KMS-11 (cell line): ENCODE data around the gene IGFBP2.

Experiments used
- H2AFZ ChIP-seq: fragments of 200-600 bp; sonication (generic); 2 replicates; pipeline ENCODE4 v1.6.1; 2016; ENCODE audit warnings: antibody characterized with exemption, mixed run types, low read depth
- H3K27ac ChIP-seq: fragments of 200-600 bp; sonication (generic); 2 replicates; pipeline ENCODE4 v1.6.1; 2016; ENCODE audit warnings: mild to moderate bottlenecking, mixed run types
- H3K27me3 ChIP-seq: fragments of 200-600 bp; sonication (generic); 2 replicates; pipeline ENCODE4 v1.6.1; 2017; ENCODE audit warnings: mild to moderate bottlenecking, low read depth, mixed run types, moderate library complexity; ENCODE audit not compliant: insufficient read depth
- H3K36me3 ChIP-seq: fragments of 200-600 bp; sonication (generic); 2 replicates; pipeline ENCODE4 v1.6.1; 2017; ENCODE audit warnings: mild to moderate bottlenecking, mixed run types; ENCODE audit not compliant: insufficient read depth
- H3K4me1 ChIP-seq: fragments of 200-600 bp; sonication (generic); 2 replicates; pipeline ENCODE4 v1.6.1; 2016; ENCODE audit warnings: mild to moderate bottlenecking, low read depth, mixed run types; ENCODE audit not compliant: poor library complexity, severe bottlenecking
- H3K4me2 ChIP-seq: fragments of 200-600 bp; sonication (generic); 2 replicates; pipeline ENCODE4 v1.7.0; 2016; ENCODE audit warnings: mild to moderate bottlenecking, mixed run types
- H3K4me3 ChIP-seq: fragments of 200-600 bp; sonication (generic); IDR thresholded peaks from 2 replicates; pipeline ENCODE4 v1.6.1; 2017; ENCODE audit warnings: low read depth, low read length, mixed read lengths; ENCODE audit not compliant: insufficient read depth
- H3K79me2 ChIP-seq: fragments of 200-600 bp; sonication (generic); 2 replicates; pipeline ENCODE4 v1.6.1; 2016; ENCODE audit warnings: low read depth, mixed run types; ENCODE audit not compliant: insufficient read depth
- H3K9ac ChIP-seq: fragments of 200-600 bp; sonication (generic); 2 replicates; pipeline ENCODE4 v1.6.1; 2016; ENCODE audit warnings: mild to moderate bottlenecking, mixed run types
- H4K20me1 ChIP-seq: fragments of 200-600 bp; sonication (generic); 2 replicates; pipeline ENCODE4 v1.6.1; 2016; ENCODE audit warnings: mild to moderate bottlenecking, mixed run types; ENCODE audit not compliant: insufficient read depth
- CTCF ChIP-seq: fragments of 200-600 bp; sonication (generic); conservative IDR thresholded peaks from 2 replicates; pipeline ENCODE4 v1.6.1; 2017; ENCODE audit warnings: low read depth, mild to moderate bottlenecking, antibody characterized with exemption, low read length, moderate library complexity, mixed read lengths

IGFBP2 gene

DNA sequence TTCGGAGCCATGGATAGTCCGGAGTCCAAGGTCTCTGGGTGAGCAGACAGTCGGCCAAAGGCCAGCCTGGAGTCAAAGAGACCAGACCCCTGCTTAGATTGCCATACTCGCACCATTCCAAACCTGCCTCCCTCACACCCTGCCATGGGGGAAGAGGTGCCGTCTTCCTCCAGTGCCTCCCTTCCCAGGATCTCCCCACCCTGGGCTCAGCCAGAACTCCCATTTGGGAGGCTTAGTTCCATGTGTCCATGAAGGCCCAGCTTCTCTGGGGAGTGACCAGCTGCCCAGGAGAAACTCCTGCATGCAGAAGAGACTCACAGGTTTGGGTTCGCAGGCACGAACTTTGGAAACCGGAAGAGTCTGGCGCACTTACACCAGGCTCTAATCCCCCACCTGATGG is 40.4 kb downstream of the IGFBP2 start:
- TF ChIP-seq CTCF: no peak
- Histone ChIP-seq H3K9ac (no peak overlapping the region), H3K79me2 (no peaks in the 10 kb centered on the region), H3K4me2 (no peak overlapping the region), H3K4me3 (no peak overlapping the region), H3K27ac (no peak overlapping the region), H3K36me3 (no peaks in the 10 kb centered on the region), H4K20me1 (no peaks in the 10 kb centered on the region), H2AFZ (no peak overlapping the region), H3K4me1 (no peaks in the 10 kb centered on the region), H3K27me3 (no peaks in the 10 kb centered on the region)

GRCh38 chr2:216674376-216674775 is 41.2 kb downstream of the IGFBP2 start:
- H3K4me1 ChIP-seq: no peaks in the 10 kb centered on the region
- H3K4me2 ChIP-seq: no peak overlapping the region
- no peak overlapping the region for H3K4me3 ChIP-seq
- H3K27ac ChIP-seq: no peak overlapping the region
- H3K27me3 ChIP-seq: no peaks in the 10 kb centered on the region
- H4K20me1 ChIP-seq: no peaks in the 10 kb centered on the region
- no peak for TF ChIP-seq CTCF
- no peaks in the 10 kb centered on the region for H3K36me3 ChIP-seq
- H3K9ac ChIP-seq: no peak overlapping the region
- H3K79me2 ChIP-seq: no peaks in the 10 kb centered on the region
- H2AFZ ChIP-seq: no peak overlapping the region

DNA sequence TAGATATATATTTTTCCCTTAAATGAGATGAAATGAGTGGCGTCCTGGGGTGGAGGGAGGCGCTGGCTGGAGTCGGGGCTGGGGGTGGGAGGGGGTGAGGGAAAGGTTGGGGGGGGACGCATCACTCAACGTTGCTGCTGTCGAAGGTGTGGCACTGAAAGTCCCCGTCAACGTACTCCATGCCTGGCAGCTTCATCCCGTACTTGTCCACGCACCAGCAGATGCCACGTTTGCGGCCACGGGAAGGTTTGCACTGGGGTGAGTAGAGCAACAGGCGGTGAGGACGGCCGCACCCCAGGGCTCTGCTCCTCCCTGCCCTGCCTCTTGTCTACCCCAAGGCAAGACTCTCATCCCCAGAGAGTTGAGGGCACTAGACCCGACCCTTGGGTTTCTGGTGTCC is 43.4 kb downstream of the IGFBP2 start:
- Histone ChIP-seq H3K27me3 (no peaks in the 10 kb centered on the region), H2AFZ (no peak overlapping the region), H3K36me3 (no peaks in the 10 kb centered on the region), H3K4me3 (no peak overlapping the region), H3K79me2 (no peaks in the 10 kb centered on the region), H3K9ac (no peak overlapping the region), H4K20me1 (no peaks in the 10 kb centered on the region), H3K27ac (no peak overlapping the region), H3K4me2 (no peak overlapping the region), H3K4me1 (no peaks in the 10 kb centered on the region)
- no peak for TF ChIP-seq CTCF

DNA sequence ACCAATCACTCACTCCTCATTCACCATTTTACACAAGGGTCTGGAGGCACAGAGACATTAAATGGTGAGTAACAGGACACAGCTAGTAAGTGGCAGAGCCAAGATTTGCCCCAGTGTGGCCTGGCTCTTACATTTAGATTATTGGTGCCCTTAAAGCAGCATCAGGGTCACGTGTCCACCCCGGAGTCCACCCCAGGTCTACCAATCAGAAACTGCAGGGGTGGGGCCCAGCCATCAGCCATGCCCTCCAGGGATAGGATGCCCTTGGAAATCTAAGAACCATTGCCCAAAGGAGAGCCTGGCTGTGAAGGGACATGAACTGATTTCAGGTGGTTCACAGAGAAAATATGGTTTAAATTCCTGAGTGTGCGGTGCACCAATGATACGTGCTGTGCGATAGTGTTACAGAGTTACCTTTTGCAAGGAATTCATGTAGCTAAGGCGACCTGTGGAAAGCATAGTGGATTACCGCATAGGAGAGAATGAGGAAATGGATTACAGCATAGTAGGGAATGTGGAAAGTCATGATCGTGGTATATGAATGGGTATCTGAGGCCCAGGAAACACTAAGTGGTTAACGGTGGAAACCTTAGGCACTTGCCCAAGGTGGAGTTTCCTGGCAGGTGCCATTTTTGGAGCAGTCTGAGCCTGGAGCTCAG is 44.3 kb downstream of the IGFBP2 start:
- H3K79me2 ChIP-seq: no peaks in the 10 kb centered on the region
- H2AFZ ChIP-seq: no peak overlapping the region
- no peaks in the 10 kb centered on the region for H3K27me3 ChIP-seq
- H3K36me3 ChIP-seq: no peaks in the 10 kb centered on the region
- H3K4me1 ChIP-seq: peaks cover 7% of the 10 kb centered on the region
- H3K9ac ChIP-seq: no peak overlapping the region
- no peak overlapping the region for H3K4me2 ChIP-seq
- no peak for TF ChIP-seq CTCF
- H4K20me1 ChIP-seq: no peaks in the 10 kb centered on the region
- no peak overlapping the region for H3K4me3 ChIP-seq
- no peak overlapping the region for H3K27ac ChIP-seq
